ENCODE results near the gene PATJ. TPM values are rescaled to one million over a fixed set of nuclear protein-coding genes. Genes with fewer than 3 reads are reported as not detected.

The PATJ gene
- total and polyA plus RNA-seq, 2 of the 13 experiments (the other 11 are each of a cell fraction or from before 2014, with no cell fraction given) = 6.2 to 16.8 TPM

- in situ Hi-C loops (cut with HindIII; ENCODE audit: extremely low pct_ligation_motif_present, low pct_unique_long_range_greater_than_20kb) = no loop called here
- 40% methylated on average over 5 of the region's 6 CpGs for WGBS (ENCODE audit: low lambda C conversion rate)
- FAIRE-seq (no peak), ATAC-seq (no peak), DNase-seq (ENCODE audit: low spot score) (no peak)
- ChIA-PET POLR2A (no interaction called here), CTCF (ENCODE audit: low intra/inter-chr PET ratio, low total read pairs) (no interaction called here)
- intact Hi-C loops (cut with micrococcal nuclease; ENCODE audit: unreplicated experiment) = no loop called here
- BruUV-seq (replicated peaks) = no TSS peak
- H3K4me3 ChIP-seq (replicated peaks in 1 of 3; ENCODE audit: insufficient read depth in 1 of 3, low read depth in 2 of 3, low read length in 3 of 3) = no peak overlapping the region
- no peaks in the 10 kb centered on the region for H3K79me2 ChIP-seq (ENCODE audit: insufficient read depth, low read length)
- no peak overlapping the region for H3K4me2 ChIP-seq (ENCODE audit: low read depth, low read length)
- H3K27ac ChIP-seq (ENCODE audit: extremely low read length, insufficient read depth, low read length) = no peak overlapping the region
- no peak overlapping the region for H2AFZ ChIP-seq (ENCODE audit: low read length)
- no peaks in the 10 kb centered on the region for H4K20me1 ChIP-seq (ENCODE audit: insufficient read depth, low read length)
- no peaks in the 10 kb centered on the region for H3K36me3 ChIP-seq (replicated peaks in 1 of 2; ENCODE audit: control insufficient read depth in 1 of 2, insufficient read depth in 2 of 2, low read length in 2 of 2)
- H3K4me1 ChIP-seq (ENCODE audit: insufficient read depth, low read length) = no peaks in the 10 kb centered on the region
- H3K9me3 ChIP-seq (ENCODE audit: low read length) = peaks cover 16% of the 10 kb centered on the region; the same call in 1 of the 2 replicates
- no peak overlapping the region for H3K9ac ChIP-seq (ENCODE audit: insufficient read depth, low read depth, low read length)
- H3K27me3 ChIP-seq (ENCODE audit: control insufficient read depth in 1 of 2, insufficient read depth in 2 of 2, low read length in 2 of 2) = no peaks in the 10 kb centered on the region
- TF ChIP-seq SNRNP70 (IDR thresholded peaks at IDR 0.05; ENCODE audit: low read depth, low read length) (no peak), TOE1 (CRISPR knock-in tag; IDR thresholded peaks at IDR 0.05) (no peak), ZNF143 (CRISPR knock-in tag; IDR thresholded peaks at IDR 0.05) (no peak), ZNF24 (IDR thresholded peaks at IDR 0.05) (no peak), NCOR1 (IDR thresholded peaks at IDR 0.05; ENCODE audit: borderline replicate concordance, low read length) (no peak), ZNF33B (CRISPR knock-in tag; IDR thresholded peaks at IDR 0.05) (no peak), RFX1 (IDR thresholded peaks at IDR 0.05) (no peak), ZXDC (CRISPR knock-in tag; IDR thresholded peaks at IDR 0.05) (no peak)
- TF ChIP-seq, protein P1, sequence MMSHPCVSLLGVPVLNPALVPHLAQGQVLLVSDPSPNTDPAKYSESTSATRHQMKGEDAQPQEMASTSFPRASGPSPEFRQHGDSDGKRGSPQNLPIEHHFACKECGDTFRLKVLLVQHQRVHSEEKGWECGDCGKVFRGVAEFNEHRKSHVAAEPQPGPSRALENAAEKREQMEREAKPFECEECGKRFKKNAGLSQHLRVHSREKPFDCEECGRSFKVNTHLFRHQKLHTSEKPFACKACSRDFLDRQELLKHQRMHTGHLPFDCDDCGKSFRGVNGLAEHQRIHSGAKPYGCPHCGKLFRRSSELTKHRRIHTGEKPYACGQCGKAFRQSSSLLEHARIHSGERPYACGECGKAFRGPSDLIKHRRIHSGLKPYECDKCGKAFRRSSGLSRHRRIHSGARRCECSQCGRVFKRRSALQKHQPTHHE (CRISPR knock-in tag; IDR thresholded peaks at IDR 0.05; ENCODE audit: borderline replicate concordance) = no peak
- TF ChIP-seq, protein P2, sequence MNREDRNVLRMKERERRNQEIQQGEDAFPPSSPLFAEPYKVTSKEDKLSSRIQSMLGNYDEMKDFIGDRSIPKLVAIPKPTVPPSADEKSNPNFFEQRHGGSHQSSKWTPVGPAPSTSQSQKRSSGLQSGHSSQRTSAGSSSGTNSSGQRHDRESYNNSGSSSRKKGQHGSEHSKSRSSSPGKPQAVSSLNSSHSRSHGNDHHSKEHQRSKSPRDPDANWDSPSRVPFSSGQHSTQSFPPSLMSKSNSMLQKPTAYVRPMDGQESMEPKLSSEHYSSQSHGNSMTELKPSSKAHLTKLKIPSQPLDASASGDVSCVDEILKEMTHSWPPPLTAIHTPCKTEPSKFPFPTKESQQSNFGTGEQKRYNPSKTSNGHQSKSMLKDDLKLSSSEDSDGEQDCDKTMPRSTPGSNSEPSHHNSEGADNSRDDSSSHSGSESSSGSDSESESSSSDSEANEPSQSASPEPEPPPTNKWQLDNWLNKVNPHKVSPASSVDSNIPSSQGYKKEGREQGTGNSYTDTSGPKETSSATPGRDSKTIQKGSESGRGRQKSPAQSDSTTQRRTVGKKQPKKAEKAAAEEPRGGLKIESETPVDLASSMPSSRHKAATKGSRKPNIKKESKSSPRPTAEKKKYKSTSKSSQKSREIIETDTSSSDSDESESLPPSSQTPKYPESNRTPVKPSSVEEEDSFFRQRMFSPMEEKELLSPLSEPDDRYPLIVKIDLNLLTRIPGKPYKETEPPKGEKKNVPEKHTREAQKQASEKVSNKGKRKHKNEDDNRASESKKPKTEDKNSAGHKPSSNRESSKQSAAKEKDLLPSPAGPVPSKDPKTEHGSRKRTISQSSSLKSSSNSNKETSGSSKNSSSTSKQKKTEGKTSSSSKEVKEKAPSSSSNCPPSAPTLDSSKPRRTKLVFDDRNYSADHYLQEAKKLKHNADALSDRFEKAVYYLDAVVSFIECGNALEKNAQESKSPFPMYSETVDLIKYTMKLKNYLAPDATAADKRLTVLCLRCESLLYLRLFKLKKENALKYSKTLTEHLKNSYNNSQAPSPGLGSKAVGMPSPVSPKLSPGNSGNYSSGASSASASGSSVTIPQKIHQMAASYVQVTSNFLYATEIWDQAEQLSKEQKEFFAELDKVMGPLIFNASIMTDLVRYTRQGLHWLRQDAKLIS (CRISPR knock-in tag; IDR thresholded peaks at IDR 0.05) = no peak
- TF ChIP-seq, protein P3, sequence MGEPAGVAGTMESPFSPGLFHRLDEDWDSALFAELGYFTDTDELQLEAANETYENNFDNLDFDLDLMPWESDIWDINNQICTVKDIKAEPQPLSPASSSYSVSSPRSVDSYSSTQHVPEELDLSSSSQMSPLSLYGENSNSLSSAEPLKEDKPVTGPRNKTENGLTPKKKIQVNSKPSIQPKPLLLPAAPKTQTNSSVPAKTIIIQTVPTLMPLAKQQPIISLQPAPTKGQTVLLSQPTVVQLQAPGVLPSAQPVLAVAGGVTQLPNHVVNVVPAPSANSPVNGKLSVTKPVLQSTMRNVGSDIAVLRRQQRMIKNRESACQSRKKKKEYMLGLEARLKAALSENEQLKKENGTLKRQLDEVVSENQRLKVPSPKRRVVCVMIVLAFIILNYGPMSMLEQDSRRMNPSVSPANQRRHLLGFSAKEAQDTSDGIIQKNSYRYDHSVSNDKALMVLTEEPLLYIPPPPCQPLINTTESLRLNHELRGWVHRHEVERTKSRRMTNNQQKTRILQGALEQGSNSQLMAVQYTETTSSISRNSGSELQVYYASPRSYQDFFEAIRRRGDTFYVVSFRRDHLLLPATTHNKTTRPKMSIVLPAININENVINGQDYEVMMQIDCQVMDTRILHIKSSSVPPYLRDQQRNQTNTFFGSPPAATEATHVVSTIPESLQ (CRISPR knock-in tag; conservative IDR thresholded peaks at IDR 0.05) = no peak
- TF ChIP-seq, protein P4, sequence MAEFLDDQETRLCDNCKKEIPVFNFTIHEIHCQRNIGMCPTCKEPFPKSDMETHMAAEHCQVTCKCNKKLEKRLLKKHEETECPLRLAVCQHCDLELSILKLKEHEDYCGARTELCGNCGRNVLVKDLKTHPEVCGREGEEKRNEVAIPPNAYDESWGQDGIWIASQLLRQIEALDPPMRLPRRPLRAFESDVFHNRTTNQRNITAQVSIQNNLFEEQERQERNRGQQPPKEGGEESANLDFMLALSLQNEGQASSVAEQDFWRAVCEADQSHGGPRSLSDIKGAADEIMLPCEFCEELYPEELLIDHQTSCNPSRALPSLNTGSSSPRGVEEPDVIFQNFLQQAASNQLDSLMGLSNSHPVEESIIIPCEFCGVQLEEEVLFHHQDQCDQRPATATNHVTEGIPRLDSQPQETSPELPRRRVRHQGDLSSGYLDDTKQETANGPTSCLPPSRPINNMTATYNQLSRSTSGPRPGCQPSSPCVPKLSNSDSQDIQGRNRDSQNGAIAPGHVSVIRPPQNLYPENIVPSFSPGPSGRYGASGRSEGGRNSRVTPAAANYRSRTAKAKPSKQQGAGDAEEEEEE (CRISPR knock-in tag; IDR thresholded peaks at IDR 0.05; ENCODE audit: borderline replicate concordance) = no peak
Observed at GRCh38 chr1:62213075-62213914, 471.0 kb downstream of the PATJ start.
